ENCODE results near the gene MECP2.

- TF ChIP-seq CTCF (IDR thresholded peaks at IDR 0.05) (no peak), POLR2A (IDR thresholded peaks at IDR 0.05) (no peak)
These were observed 14.4 kb downstream of the MECP2 start for GRCh38 chrX:154083126-154083517.

Measured in thyroid gland (tissue), 4 donors.